GM23338 (cell line): Measurements from ENCODE around the gene WDR70. TPM values are rescaled to one million over a fixed set of nuclear protein-coding genes. Genes with fewer than 3 reads are reported as not detected.

ENCODE experiments used
- ATAC-seq: fragments of 200-7000 bp; cut with Tn5 transposase; 3 replicates; pipeline ENCODE4 v1.9.1; 2020
- DNase-seq: peaks from one replicate; pipeline ENCODE4 v3.0.0-alpha.2; 2015; ENCODE audit warnings: low spot score
- H2AFZ ChIP-seq: fragments of 200-600 bp; sonication (generic); 2 replicates; pipeline ENCODE4 v1.8.0; 2016; ENCODE audit warnings: antibody characterized with exemption, mild to moderate bottlenecking, moderate library complexity
- H3F3A ChIP-seq: fragments of 200-600 bp; sonication (generic); replicated peaks from 2 replicates; pipeline ENCODE4 v1.8.0; 2017; ENCODE audit warnings: antibody characterized with exemption, mixed run types, low read depth
- H3K27ac ChIP-seq: fragments of 200-600 bp; sonication (generic); 2 replicates; pipeline ENCODE4 v1.6.1; 2016; ENCODE audit warnings: low read depth
- H3K27me3 ChIP-seq: fragments of 200-600 bp; sonication (generic); 2 replicates; pipeline ENCODE4 v1.8.0; 2016; ENCODE audit warnings: mild to moderate bottlenecking, mixed run types, moderate library complexity; ENCODE audit not compliant: insufficient read depth
- H3K36me3 ChIP-seq: fragments of 200-600 bp; sonication (generic); 2 replicates; pipeline ENCODE4 v1.8.0; 2016; ENCODE audit warnings: mild to moderate bottlenecking; ENCODE audit not compliant: insufficient read depth
- H3K4me1 ChIP-seq: fragments of 200-600 bp; sonication (generic); 2 replicates; pipeline ENCODE4 v1.8.0; 2016; ENCODE audit warnings: mild to moderate bottlenecking, moderate library complexity; ENCODE audit not compliant: insufficient read depth
- H3K4me2 ChIP-seq: fragments of 200-600 bp; sonication (generic); 2 replicates; pipeline ENCODE4 v1.7.1; 2017; ENCODE audit warnings: mixed run types
- H3K4me3 ChIP-seq: fragments of 200-600 bp; sonication (generic); 2 replicates; pipeline ENCODE4 v1.6.1; 2016; ENCODE audit warnings: mixed run types
- H3K79me2 ChIP-seq: fragments of 200-600 bp; sonication (generic); replicated peaks from 2 replicates; pipeline ENCODE4 v1.8.0; 2017; ENCODE audit warnings: mild to moderate bottlenecking; ENCODE audit not compliant: insufficient read depth
- H3K9me2 ChIP-seq: fragments of 200-600 bp; sonication (generic); 2 replicates; pipeline ENCODE4 v1.8.0; 2017; ENCODE audit not compliant: insufficient read depth
- H4K20me1 ChIP-seq: fragments of 200-600 bp; sonication (generic); replicated peaks from 2 replicates; pipeline ENCODE4 v1.8.0; 2017; ENCODE audit warnings: mild to moderate bottlenecking; ENCODE audit not compliant: insufficient read depth
- H3K27ac Mint-ChIP-seq: 2 replicates; pipeline ENCODE4 v1.8.0; 2020; ENCODE audit warnings: inconsistent platforms, mild to moderate bottlenecking, moderate library complexity, mixed read lengths
- H3K27me3 Mint-ChIP-seq: 3 replicates; pipeline ENCODE4 v1.8.0; 2022; ENCODE audit warnings: low read depth, mild to moderate bottlenecking, moderate library complexity, mixed read lengths, inconsistent platforms; ENCODE audit not compliant: insufficient read depth, poor library complexity
- H3K36me3 Mint-ChIP-seq: 3 replicates; pipeline ENCODE4 v1.8.0; 2021; ENCODE audit warnings: low read depth, mild to moderate bottlenecking, inconsistent platforms, moderate library complexity, mixed read lengths
- H3K4me1 Mint-ChIP-seq: 3 replicates; pipeline ENCODE4 v1.8.0; 2020; ENCODE audit warnings: mild to moderate bottlenecking, inconsistent platforms, mixed read lengths
- H3K4me3 Mint-ChIP-seq: 3 replicates; pipeline ENCODE4 v1.8.0; 2021; ENCODE audit warnings: moderate library complexity, mild to moderate bottlenecking, inconsistent platforms, mixed read lengths
- H3K9me3 Mint-ChIP-seq: 3 replicates; pipeline ENCODE4 v1.8.0; 2020; ENCODE audit warnings: moderate library complexity, mild to moderate bottlenecking, inconsistent platforms, mixed read lengths
- CREB1 ChIP-seq: fragments of 250-450 bp; sonication (Bioruptor Pico); IDR thresholded peaks from 2 replicates; pipeline ENCODE4 v1.5.0; 2020; ENCODE audit warnings: low read depth, mild to moderate bottlenecking, moderate library complexity
- CTCF ChIP-seq, 2 experiments: fragments of 200-600 bp in 1 of 2; sonication (generic) in 1 of 2; conservative IDR thresholded peaks; 2 replicates each; pipeline versions ENCODE4 v1.5.1 to v1.6.1; 2016 to 2017; ENCODE audit warnings: antibody characterized with exemption in 2 of 2, low read depth in 2 of 2, mild to moderate bottlenecking in 2 of 2, moderate library complexity in 1 of 2
- ETS1 ChIP-seq: IDR thresholded peaks from 2 replicates; pipeline ENCODE4 v1.6.1; 2016; ENCODE audit warnings: antibody characterized with exemption
- EZH2 ChIP-seq: fragments of 200-600 bp; sonication (generic); IDR thresholded peaks from one replicate; pipeline ENCODE4 v1.8.0; 2017; ENCODE audit warnings: antibody characterized with exemption, mild to moderate bottlenecking, low read depth; ENCODE audit not compliant: unreplicated experiment
- EZH2phosphoT487 ChIP-seq: fragments of 200-600 bp; sonication (generic); IDR thresholded peaks from one replicate; pipeline ENCODE4 v1.8.1; 2018; ENCODE audit warnings: antibody characterized with exemption; ENCODE audit not compliant: unreplicated experiment
- JUNB ChIP-seq: IDR thresholded peaks from one replicate; pipeline ENCODE4 v1.6.1; 2016; ENCODE audit warnings: antibody characterized with exemption; ENCODE audit not compliant: unreplicated experiment
- NANOG ChIP-seq: IDR thresholded peaks from 2 replicates; pipeline ENCODE4 v1.6.1; 2016; ENCODE audit warnings: antibody characterized with exemption, borderline replicate concordance
- POLR2AphosphoS5 ChIP-seq: IDR thresholded peaks from 2 replicates; pipeline ENCODE4 v1.6.1; 2016; ENCODE audit warnings: antibody characterized with exemption, low read depth
- REST ChIP-seq: IDR thresholded peaks from one replicate; pipeline ENCODE4 v1.6.1; 2018; ENCODE audit warnings: antibody characterized with exemption; ENCODE audit not compliant: unreplicated experiment
- STAT1 ChIP-seq: IDR thresholded peaks from one replicate; pipeline ENCODE4 v1.6.1; 2016; ENCODE audit warnings: antibody characterized with exemption; ENCODE audit not compliant: unreplicated experiment
- ZNF114 ChIP-seq: fragments of 250-450 bp; sonication (Bioruptor Pico); IDR thresholded peaks from 2 replicates; pipeline ENCODE4 v1.5.0; 2020; ENCODE audit warnings: mild to moderate bottlenecking, moderate library complexity
- ZNF331 ChIP-seq: fragments of 250-450 bp; sonication (Bioruptor Pico); IDR thresholded peaks from 2 replicates; pipeline ENCODE4 v1.5.0; 2020; ENCODE audit warnings: low read depth, mild to moderate bottlenecking, moderate library complexity
- ZNF462 ChIP-seq: fragments of 250-450 bp; sonication (Bioruptor Pico); IDR thresholded peaks from 2 replicates; pipeline ENCODE4 v1.5.0; 2020; ENCODE audit warnings: mild to moderate bottlenecking, moderate library complexity
- polyA plus RNA-seq: library from polyadenylated mRNA; unstranded; fragments of >200 nt; fragmentation: Nextera tagmentation; extraction: Ambion mirVana; gene quantifications from 2 replicates; pipeline ENCODE4 v1.2.1, GENCODE V29; 2016
- total RNA-seq: library from RNA; depleted of rRNA; stranded (reverse); fragments of >200 nt; shearing (Covaris generic); gene quantifications from 2 replicates; pipeline ENCODE4 v1.2.3, GENCODE V29; 2014

Gene WDR70
- total and polyA plus RNA-seq, 2 experiments from 2014 or later, result 34.9 to 86.7 TPM

- Mint-ChIP-seq H3K36me3 (peaks cover 39% of the 10 kb centered on the region), H3K27ac (no peak overlapping the region), H3K4me1 (peaks cover 9% of the 10 kb centered on the region), H3K27me3 (peaks cover 3% of the 10 kb centered on the region), H3K4me3 (no peak overlapping the region), H3K9me3 (peaks cover 54% of the 10 kb centered on the region)
- H3K27ac ChIP-seq, result no peak overlapping the region
- no peaks in the 10 kb centered on the region for H4K20me1 ChIP-seq
- peaks cover 7% of the 10 kb centered on the region for H3K9me2 ChIP-seq
- TF ChIP-seq ZNF114 (CRISPR knock-in tag), result no peak
- TF ChIP-seq POLR2AphosphoS5, result no peak
- TF ChIP-seq ZNF331 (CRISPR knock-in tag), result no peak
- no peak for TF ChIP-seq EZH2
- TF ChIP-seq JUNB, result no peak
- TF ChIP-seq CTCF (conservative IDR thresholded peaks at IDR 0.05; ENCODE audit: low read depth in 2 of 2), result no peak
- no peak for TF ChIP-seq REST
- no peak for TF ChIP-seq NANOG
- TF ChIP-seq ZNF462, result no peak
- no peak for TF ChIP-seq CREB1 (CRISPR knock-in tag)
- no peak for TF ChIP-seq EZH2phosphoT487
- no peak for TF ChIP-seq ETS1
- TF ChIP-seq STAT1, result no peak
- no peak for DNase-seq
- H3K36me3 ChIP-seq, result no peaks in the 10 kb centered on the region
- H3K27me3 ChIP-seq, result no peaks in the 10 kb centered on the region
- H3K4me3 ChIP-seq, result no peak overlapping the region
- no peak overlapping the region for H2AFZ ChIP-seq
- ATAC-seq, result no peak
- H3F3A ChIP-seq, result no peaks in the 10 kb centered on the region
- H3K79me2 ChIP-seq, result no peaks in the 10 kb centered on the region
- no peak overlapping the region for H3K4me2 ChIP-seq
- peaks cover 13% of the 10 kb centered on the region for H3K4me1 ChIP-seq
These were observed 410.9 kb downstream of the WDR70 start for GRCh38 chr5:37789991-37790390.
